G401 (cell line): Measurements from ENCODE around the gene DOCK10. TPM values are rescaled to one million over a fixed set of nuclear protein-coding genes. Genes with fewer than 3 reads are reported as not detected.
"Not testable (repeated sequence)": the region's sequence is repeated elsewhere in the genome, so short reads cannot be mapped to it uniquely, and the experiment has no call there.

ENCODE experiments used
- DNase-seq: peaks from one replicate; pipeline ENCODE4 v3.0.0-alpha.2; 2015; ENCODE audit warnings: low spot score
- in situ Hi-C: cut with HindIII; loops from 2 replicates; pipeline ENCODE4 v1.10.0; 2016; ENCODE audit warnings: low sequenced_read_pairs, mixed read lengths
- total RNA-seq: library from RNA; depleted of rRNA; stranded (reverse); fragments of >200 nt; shearing (Covaris generic); gene quantifications from 2 replicates; pipeline ENCODE4 v1.2.3, GENCODE V29; 2014

DOCK10 gene
- total RNA-seq, 1 experiment from 2014 or later: not detected

GRCh38 chr2:224957540-224958461 is 84.5 kb downstream of the DOCK10 start:
- DNase-seq: peak; percentile 24
- in situ Hi-C loops: no loop called here

GRCh38 chr2:224956706-224957105 is 85.6 kb downstream of the DOCK10 start:
- peak; percentile 59 for DNase-seq
- in situ Hi-C loops: no loop called here

DNA sequence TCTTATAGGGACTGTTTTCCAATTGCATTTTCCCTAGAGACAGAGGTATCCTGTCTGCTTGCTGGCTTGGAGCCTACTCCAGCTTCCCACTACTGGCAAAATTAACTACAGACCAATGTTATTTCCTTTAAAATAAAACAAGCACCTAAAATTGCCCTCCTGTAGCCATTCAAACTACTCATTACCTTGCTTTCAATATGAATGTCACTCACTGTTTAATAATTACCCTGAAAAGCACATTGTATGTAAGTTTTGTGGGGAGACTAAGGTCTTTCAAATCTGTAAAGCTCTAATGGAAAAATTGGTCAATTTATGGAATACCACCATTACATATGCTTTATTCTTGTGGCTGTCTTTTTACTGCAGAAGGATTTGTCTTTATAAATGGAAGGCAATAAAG is 87.3 kb downstream of the DOCK10 start:
- in situ Hi-C loops: no loop called here
- no peak for DNase-seq

DNA sequence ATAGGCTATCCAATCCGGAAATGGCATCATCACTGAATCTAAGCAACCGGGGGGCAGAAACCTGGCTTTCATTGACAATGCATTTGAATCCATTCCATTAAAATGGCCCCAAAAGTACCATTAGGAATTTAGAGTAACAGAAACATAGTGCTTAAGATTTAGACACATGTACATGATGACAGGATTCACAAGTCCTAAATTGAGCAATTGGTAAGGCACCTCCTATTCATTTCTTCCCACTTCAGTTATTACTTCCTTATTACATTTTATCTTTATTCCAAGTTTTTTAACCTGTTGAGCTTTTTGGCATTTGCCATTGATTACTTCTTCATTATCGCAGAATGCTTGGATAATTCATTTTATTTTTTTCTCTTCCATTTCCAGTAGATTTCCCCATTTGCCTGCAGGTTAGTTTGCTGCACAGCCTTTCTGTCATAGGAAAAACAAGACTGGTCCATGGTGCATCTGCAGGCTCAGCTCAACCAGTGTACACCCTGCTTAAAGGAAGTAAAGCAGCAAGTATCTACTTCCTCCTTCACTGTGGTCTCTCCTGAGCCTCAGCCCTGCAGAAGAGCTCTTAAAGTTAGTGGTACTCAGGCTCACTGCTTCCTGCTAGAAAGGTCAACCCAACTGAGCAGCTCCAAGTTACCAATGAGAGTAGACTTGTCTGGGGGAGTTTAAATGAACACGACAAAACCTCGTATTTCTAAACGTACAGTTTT is 89.2 kb downstream of the DOCK10 start:
- no peak for DNase-seq
- in situ Hi-C loops: no loop called here

DNA sequence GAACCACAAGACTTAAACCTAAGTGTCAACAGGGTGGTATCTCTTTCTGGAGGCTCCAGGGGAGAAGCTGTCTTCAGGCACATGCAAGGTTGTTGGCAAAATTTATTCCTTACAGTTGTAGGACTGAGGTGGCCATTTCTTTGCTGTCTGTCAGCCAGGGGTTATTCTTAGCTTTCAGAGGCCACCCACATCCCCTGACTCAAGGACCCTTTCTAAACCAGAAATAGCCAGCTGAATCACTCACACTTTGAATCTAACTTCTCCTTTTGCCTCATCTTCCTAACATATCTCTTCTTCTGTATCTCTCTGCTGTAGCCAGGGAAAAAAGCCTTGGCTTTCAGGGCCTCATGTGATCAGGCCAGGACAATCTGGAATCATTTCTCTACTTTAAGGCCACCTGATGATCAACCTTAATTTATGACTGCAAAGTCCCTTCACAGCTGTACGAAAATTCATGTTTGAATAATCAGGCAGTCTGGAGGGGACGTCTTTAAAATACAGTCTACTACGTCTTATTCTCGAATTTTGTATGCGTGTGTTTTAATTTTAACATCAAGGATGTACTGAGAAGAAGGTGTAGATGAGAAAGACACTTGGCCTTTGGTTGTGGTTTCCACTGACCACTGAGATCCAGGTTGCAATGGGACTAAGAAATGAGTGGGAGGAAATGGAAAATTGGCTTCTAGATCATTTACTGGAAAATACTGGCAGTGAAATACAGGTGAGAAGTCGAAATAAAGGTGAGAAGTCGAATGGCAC is 90.4 kb downstream of the DOCK10 start:
- no peak for DNase-seq
- in situ Hi-C loops: no loop called here

DNA sequence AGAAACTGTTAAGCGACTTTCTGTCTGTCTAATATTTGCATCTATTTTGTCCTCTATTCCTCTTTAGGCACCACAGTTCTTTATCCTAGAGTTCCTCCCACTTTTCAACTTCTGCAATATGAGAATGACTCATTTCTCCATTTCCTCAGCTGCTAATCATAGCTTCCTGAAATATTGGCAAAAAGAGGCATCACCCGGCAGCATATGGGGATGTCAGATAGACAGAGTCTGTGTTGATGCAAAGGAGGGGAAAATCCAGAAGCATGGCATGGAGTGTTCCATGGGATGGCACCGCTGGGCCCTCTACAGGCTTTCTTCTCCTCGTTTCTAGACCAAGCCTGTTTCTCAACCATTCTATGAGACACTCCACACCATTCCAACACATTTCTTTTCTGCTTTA is 93.4 kb downstream of the DOCK10 start:
- in situ Hi-C loops: no loop called here
- DNase-seq: no peak

DNA sequence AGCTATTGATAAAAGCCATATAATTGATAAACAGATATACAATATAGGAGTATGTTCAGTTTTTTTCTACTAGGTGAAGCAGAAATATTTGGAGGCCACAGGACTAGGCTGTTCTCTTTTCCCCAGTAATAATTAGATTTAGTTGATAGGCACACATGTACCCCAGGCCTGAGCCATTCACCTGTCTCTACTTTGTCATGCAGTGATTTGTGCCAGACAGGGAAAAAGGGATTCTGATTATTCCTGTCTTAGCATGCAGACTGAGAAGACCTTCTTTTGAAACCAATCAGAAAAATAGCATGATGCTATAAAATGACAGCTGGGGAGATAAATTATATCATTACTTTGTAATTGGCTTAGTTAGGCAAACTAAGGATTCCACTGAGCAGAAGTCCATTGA is 94.3 kb downstream of the DOCK10 start:
- DNase-seq: no peak
- in situ Hi-C loops: no loop called here

GRCh38 chr2:224947566-224947965 is 94.7 kb downstream of the DOCK10 start:
- no peak for DNase-seq
- in situ Hi-C loops: no loop called here

GRCh38 chr2:224946895-224947294 is 95.4 kb downstream of the DOCK10 start:
- in situ Hi-C loops: no loop called here
- no peak for DNase-seq

- DNase-seq: no peak
- in situ Hi-C loops: no loop called here
Observed at GRCh38 chr2:224944707-224945547, 97.3 kb downstream of the DOCK10 start.

DNA sequence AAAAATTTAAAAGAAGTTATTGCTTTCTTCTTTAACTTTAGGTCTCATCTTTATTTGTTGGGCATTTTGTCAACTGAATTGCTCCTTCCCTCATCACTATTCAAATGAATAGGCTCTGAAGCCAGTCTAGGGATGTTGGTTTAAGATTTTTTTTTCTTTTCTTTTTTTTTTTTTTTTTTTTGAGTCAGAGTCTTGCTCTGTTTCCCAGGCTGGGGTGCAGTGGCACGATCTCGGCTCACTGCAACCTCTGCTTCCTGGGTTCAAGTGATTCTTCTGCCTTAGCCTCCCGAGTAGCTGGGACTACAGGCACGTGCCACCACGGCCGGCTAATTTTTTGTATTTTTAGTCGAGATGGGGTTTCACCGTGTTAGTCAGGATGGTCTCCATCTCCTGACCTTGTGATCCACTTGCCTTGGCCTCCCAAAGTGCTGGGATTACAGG is 98.6 kb downstream of the DOCK10 start:
- in situ Hi-C loops: not testable (repeated sequence)

GRCh38 chr2:224941960-224942359 is 100.3 kb downstream of the DOCK10 start:
- no peak for DNase-seq
- in situ Hi-C loops: no loop called here

More for the DNA sequence above, 98.6 kb downstream of the DOCK10 start:
- not testable (repeated sequence) for DNase-seq

GRCh38 chr2:224940618-224941017 is 101.7 kb downstream of the DOCK10 start:
- DNase-seq: no peak

DNA sequence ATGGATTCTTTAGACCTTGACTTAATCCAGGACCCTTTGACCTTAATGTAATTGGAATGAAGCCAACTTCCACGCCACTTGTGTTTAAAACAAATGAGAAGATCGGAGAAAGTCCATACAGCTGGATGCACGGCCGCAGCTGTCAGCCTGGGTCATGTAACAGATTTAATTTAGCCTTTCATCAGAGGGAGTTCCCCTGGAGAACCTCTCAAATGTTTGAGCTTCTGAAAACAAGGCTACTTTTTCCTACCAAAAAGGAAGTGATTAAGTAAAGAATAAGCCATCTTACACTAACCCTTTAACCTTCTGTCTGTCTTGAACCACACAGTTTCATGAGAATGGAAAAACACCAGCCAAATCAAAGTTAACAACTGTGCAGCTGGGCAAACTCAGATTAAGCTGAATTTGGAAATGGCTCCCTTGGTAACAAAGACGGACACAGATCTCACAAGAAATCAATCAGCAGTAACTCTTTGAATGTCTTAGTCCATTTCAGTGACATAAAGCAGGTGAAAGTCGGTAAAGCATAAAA is 103.6 kb downstream of the DOCK10 start:
- in situ Hi-C loops: no loop called here
- no peak for DNase-seq

More at GRCh38 chr2:224940618-224941017, 101.7 kb downstream of the DOCK10 start:
- in situ Hi-C loops: no loop called here

GRCh38 chr2:224937887-224938286 is 104.4 kb downstream of the DOCK10 start:
- in situ Hi-C loops: no loop called here
- no peak for DNase-seq

GRCh38 chr2:224934526-224935188 is 107.6 kb downstream of the DOCK10 start:
- in situ Hi-C loops: no loop called here
- no peak for DNase-seq

- in situ Hi-C loops: no loop called here
- no peak for DNase-seq
Observed at GRCh38 chr2:224933431-224933830, 108.8 kb downstream of the DOCK10 start.

- no peak for DNase-seq
- in situ Hi-C loops: no loop called here
Observed at GRCh38 chr2:224932522-224932921, 109.7 kb downstream of the DOCK10 start.
